Karpas-422 (cell line): ENCODE measurements around the gene OR7A17. TPM values are rescaled to one million over a fixed set of nuclear protein-coding genes. Genes with fewer than 3 reads are reported as not detected.
A peak's percentile ranks its signal among the peaks of the same experiment; 100 is the strongest.

Experiments used
- DNase-seq: peaks from one replicate; pipeline ENCODE4 v3.0.0-alpha.2; 2015
- H2AFZ ChIP-seq: fragments of 200-600 bp; sonication (generic); 2 replicates; pipeline ENCODE4 v1.6.1; 2014; ENCODE audit warnings: antibody characterized with exemption, low read length, mixed read lengths
- H3K27ac ChIP-seq: fragments of 200-600 bp; sonication (generic); 2 replicates; pipeline ENCODE4 v1.5.1; 2014; ENCODE audit warnings: mild to moderate bottlenecking, low read length, moderate library complexity
- H3K27me3 ChIP-seq: fragments of 200-600 bp; sonication (generic); 2 replicates; pipeline ENCODE4 v1.6.1; 2014; ENCODE audit warnings: low read length, mixed read lengths
- H3K36me3 ChIP-seq: fragments of 200-600 bp; sonication (generic); 2 replicates; pipeline ENCODE4 v1.6.1; 2014; ENCODE audit warnings: low read length, mixed read lengths; ENCODE audit not compliant: insufficient read depth
- H3K4me1 ChIP-seq: fragments of 200-600 bp; sonication (generic); 2 replicates; pipeline ENCODE4 v1.6.1; 2014; ENCODE audit warnings: mild to moderate bottlenecking, low read length, mixed read lengths
- H3K4me2 ChIP-seq: fragments of 200-600 bp; sonication (generic); 2 replicates; pipeline ENCODE4 v1.6.1; 2014; ENCODE audit warnings: low read length, low read depth, mild to moderate bottlenecking; ENCODE audit not compliant: poor library complexity, severe bottlenecking
- H3K4me3 ChIP-seq: fragments of 200-600 bp; sonication (generic); 2 replicates; pipeline ENCODE4 v1.5.1; 2014; ENCODE audit warnings: mild to moderate bottlenecking, antibody characterized with exemption, low read length, mixed read lengths
- H3K79me2 ChIP-seq: fragments of 200-600 bp; sonication (generic); 2 replicates; pipeline ENCODE4 v1.6.1; 2014; ENCODE audit warnings: mild to moderate bottlenecking, low read length, mixed read lengths
- H3K9ac ChIP-seq: fragments of 200-600 bp; sonication (generic); 2 replicates; pipeline ENCODE4 v1.6.0; 2014; ENCODE audit warnings: low read length
- H3K9me2 ChIP-seq: fragments of 200-600 bp; sonication (generic), shearing (Covaris generic); replicated peaks from 2 replicates; pipeline ENCODE4 v1.6.0; 2014; ENCODE audit warnings: mild to moderate bottlenecking, low read length, moderate library complexity; ENCODE audit not compliant: insufficient read depth
- H3K9me3 ChIP-seq: fragments of 300-700, 200-600 bp; sonication (generic); 2 replicates; pipeline ENCODE4 v1.6.1; 2014; ENCODE audit warnings: low read length, mixed read lengths
- H4K20me1 ChIP-seq: fragments of 200-600 bp; sonication (generic); 2 replicates; pipeline ENCODE4 v1.6.1; 2014; ENCODE audit warnings: mild to moderate bottlenecking, antibody characterized with exemption, low read length, low read depth; ENCODE audit not compliant: insufficient read depth
- total RNA-seq: library from RNA; depleted of rRNA; stranded (reverse); fragments of >200 nt; shearing (Covaris generic); gene quantifications from 2 replicates; pipeline ENCODE4 v1.2.3, GENCODE V29; 2014; ENCODE audit warnings: low replicate concordance; rRNA removed

OR7A17 gene
- total RNA-seq, result not detected in 2 replicates

DNA sequence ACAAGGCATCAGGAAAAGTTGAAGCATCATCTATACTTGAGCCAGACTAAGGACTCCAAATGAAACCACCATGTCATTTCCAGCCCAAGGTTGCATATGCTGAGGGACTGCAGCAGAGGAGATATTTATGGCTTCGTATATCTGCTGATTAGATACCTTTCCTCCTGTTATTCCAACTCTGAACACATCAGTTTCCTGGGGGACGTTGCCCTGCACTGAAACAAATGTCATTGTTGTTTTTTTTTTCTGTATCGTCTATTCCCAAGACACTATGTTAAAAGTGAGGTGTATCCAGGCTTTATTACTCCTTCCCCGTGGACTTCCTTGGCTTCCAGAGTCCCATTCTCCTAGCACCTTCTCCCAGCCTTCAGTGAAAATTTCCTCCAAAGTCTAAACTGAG is at the start of gene OR7A17:
Gene OR7A17, minus strand, starts transcription at position 101 of the 400 bp plus-strand sequence. CDS start 4,777 bp downstream, outside the sequence.
- Histone ChIP-seq H2AFZ (no peak within 1 kb of the TSS), H3K9me3 (peaks cover 4% of the 10 kb centered on the region; the same call in 1 of the 2 replicates), H4K20me1 (no peaks in the 10 kb centered on the region), H3K27ac (no peak within 1 kb of the TSS), H3K9ac (no peak within 1 kb of the TSS), H3K36me3 (no peaks in the 10 kb centered on the region), H3K79me2 (no peaks in the 10 kb centered on the region), H3K9me2 (no peaks in the 10 kb centered on the region), H3K4me3 (no peak within 1 kb of the TSS), H3K4me2 (no peak within 1 kb of the TSS), H3K27me3 (peaks cover 3% of the 10 kb centered on the region; the same call in 1 of the 2 replicates), H3K4me1 (peaks cover 4% of the 10 kb centered on the region; the same call in 1 of the 2 replicates)
- no peak for DNase-seq

DNA sequence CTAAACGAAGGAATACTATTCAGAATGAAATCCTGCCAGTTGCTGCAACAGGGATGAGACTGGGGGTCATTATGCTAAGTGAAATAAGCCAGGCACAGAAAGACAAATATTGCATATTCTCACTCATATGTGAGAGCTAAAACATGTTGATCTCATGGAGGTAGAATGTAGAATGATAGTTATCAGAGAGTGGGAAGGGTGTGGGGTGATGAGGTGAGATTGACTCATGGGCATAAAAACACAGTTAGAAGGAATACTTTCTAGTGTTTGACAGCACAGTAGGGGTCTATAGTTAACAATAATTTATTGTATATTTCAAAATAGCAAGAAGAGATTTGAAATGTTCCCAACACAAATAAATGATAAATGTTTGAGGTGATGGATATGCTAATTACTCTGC is 47.6 kb upstream of the OR7A17 start:
- Histone ChIP-seq H3K9ac (no peak overlapping the region), H2AFZ (no peak overlapping the region), H3K4me3 (no peak overlapping the region), H3K4me2 (no peak overlapping the region), H3K36me3 (no peaks in the 10 kb centered on the region), H4K20me1 (no peaks in the 10 kb centered on the region), H3K9me3 (no peaks in the 10 kb centered on the region), H3K79me2 (no peaks in the 10 kb centered on the region), H3K4me1 (no peaks in the 10 kb centered on the region), H3K9me2 (no peaks in the 10 kb centered on the region), H3K27me3 (no peaks in the 10 kb centered on the region), H3K27ac (no peak overlapping the region)
- no peak for DNase-seq

DNA sequence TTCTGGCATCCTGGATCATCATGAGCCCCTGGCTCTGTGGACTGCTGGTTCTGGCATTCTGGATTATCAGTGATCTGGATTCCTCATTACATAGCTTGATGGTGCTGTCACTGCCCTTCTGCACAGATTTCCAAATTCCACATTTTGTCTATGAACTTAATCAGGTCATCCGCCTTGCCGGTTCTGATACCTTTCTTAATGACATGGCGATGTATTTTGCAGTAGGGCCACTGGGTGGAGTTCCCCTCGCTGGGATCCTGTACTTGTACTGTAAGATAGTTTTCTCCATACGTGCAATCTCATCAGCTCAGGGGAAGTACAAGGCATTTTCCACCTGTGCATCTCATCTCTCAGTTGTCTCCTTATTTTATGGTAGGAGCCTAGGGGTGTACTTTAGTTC is 30.9 kb upstream of the OR7A17 start:
- no peaks in the 10 kb centered on the region; the same call in 1 of the 2 replicates for H3K9me3 ChIP-seq
- no peaks in the 10 kb centered on the region for H3K9me2 ChIP-seq
- no peak overlapping the region for H3K9ac ChIP-seq
- no peaks in the 10 kb centered on the region for H3K27me3 ChIP-seq
- H3K4me3 ChIP-seq, result no peak overlapping the region
- no peaks in the 10 kb centered on the region for H3K36me3 ChIP-seq
- no peaks in the 10 kb centered on the region for H3K79me2 ChIP-seq
- DNase-seq, result peak; percentile 50
- H3K4me1 ChIP-seq, result no peaks in the 10 kb centered on the region
- no peaks in the 10 kb centered on the region for H4K20me1 ChIP-seq
- no peak overlapping the region for H3K4me2 ChIP-seq
- H3K27ac ChIP-seq, result no peak overlapping the region
- no peak overlapping the region for H2AFZ ChIP-seq

- H2AFZ ChIP-seq, result no peak overlapping the region
- no peaks in the 10 kb centered on the region for H3K4me1 ChIP-seq
- no peaks in the 10 kb centered on the region for H3K36me3 ChIP-seq
- H3K27me3 ChIP-seq, result no peaks in the 10 kb centered on the region
- no peak overlapping the region for H3K27ac ChIP-seq
- no peaks in the 10 kb centered on the region for H3K9me2 ChIP-seq
- no peak for DNase-seq
- H3K4me2 ChIP-seq, result no peak overlapping the region
- no peaks in the 10 kb centered on the region for H4K20me1 ChIP-seq
- no peaks in the 10 kb centered on the region; the same call in 1 of the 2 replicates for H3K9me3 ChIP-seq
- no peak overlapping the region for H3K9ac ChIP-seq
- H3K79me2 ChIP-seq, result no peaks in the 10 kb centered on the region
- H3K4me3 ChIP-seq, result no peak overlapping the region
Measured at GRCh38 chr19:14915116-14915515, 29.2 kb upstream of the OR7A17 start.

- no peaks in the 10 kb centered on the region for H3K9me2 ChIP-seq
- peak; percentile 11 for DNase-seq
- H3K4me3 ChIP-seq, result no peak overlapping the region
Measured at GRCh38 chr19:14906711-14907110, 20.8 kb upstream of the OR7A17 start.

DNA sequence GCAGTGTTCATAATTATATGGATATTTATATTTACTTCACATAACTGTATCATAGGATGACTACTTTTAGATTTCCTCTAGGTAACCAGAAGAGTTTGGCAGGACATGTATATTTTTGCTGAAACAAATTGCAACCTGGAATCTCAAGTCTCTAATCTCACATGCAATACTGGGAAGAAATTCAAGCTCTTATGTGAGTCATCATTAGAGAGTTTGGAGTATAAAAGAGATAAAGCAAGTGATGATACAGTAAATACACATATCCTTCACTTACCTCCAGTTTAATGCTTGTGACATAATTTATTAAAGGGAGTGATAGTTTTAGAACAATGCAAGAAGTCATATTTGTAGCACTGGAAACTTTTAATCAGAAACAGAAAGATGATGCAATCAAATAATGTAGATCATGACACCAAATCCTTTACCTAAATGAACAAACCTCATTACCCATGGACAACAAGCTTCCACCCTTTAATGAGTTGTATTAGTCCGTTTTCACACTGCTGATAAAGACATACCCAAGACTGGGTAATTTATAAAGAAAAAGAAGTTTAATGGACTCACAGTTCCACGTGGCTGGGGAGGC is 15.8 kb upstream of the OR7A17 start:
- no peak overlapping the region for H3K9ac ChIP-seq
- no peak overlapping the region for H2AFZ ChIP-seq
- no peaks in the 10 kb centered on the region for H3K36me3 ChIP-seq
- H3K4me1 ChIP-seq, result no peaks in the 10 kb centered on the region
- no peaks in the 10 kb centered on the region for H3K79me2 ChIP-seq
- no peak overlapping the region for H3K4me3 ChIP-seq
- H4K20me1 ChIP-seq, result no peaks in the 10 kb centered on the region
- peak; percentile 10 for DNase-seq
- H3K4me2 ChIP-seq, result no peak overlapping the region
- no peaks in the 10 kb centered on the region for H3K9me2 ChIP-seq
- no peaks in the 10 kb centered on the region for H3K27me3 ChIP-seq
- H3K9me3 ChIP-seq, result no peaks in the 10 kb centered on the region
- no peak overlapping the region for H3K27ac ChIP-seq

More at GRCh38 chr19:14906711-14907110, 20.8 kb upstream of the OR7A17 start:
- Histone ChIP-seq H3K9me3 (no peaks in the 10 kb centered on the region), H3K9ac (no peak overlapping the region), H3K27me3 (no peaks in the 10 kb centered on the region), H3K36me3 (no peaks in the 10 kb centered on the region), H3K27ac (no peak overlapping the region), H4K20me1 (no peaks in the 10 kb centered on the region), H3K4me1 (no peaks in the 10 kb centered on the region), H2AFZ (no peak overlapping the region), H3K4me2 (no peak overlapping the region), H3K79me2 (no peaks in the 10 kb centered on the region)

DNA sequence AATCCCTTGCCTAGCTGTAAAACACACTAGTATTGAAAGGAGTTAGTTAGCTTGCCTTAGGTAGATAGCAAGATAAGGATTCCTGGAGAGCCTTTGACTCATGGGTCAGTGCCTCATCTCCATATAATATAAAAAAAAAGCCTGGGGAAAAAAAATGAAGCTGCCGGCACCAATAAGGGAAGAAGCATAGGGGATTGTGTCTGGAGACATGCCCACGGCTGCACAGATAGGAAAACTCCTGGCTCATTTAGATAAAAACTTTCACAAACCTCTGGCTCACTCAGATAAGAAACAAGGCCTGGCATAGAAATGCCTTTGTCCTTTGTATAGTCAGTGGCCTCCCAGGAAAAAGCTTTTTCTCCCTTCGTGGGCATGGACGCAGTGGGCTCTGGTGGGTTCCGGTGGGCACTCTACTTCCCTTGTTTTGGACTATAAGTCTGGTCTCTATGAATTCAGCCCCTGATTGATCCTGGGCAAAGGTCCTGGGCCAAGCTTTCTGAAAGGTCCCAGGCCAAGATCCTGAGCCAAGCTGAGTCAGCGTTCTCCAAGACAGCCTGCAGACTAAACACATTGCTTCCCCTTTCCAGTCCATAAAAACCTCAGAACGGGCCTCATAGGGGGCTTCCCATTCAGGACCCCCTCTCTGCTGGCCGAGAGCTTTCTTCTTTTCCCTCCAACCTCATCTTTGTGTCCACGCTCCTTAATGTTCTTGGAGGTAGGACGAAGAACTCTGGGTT is 4.9 kb upstream of the OR7A17 start:
- Histone ChIP-seq H3K9me3 (peaks cover 4% of the 10 kb centered on the region; the same call in 1 of the 2 replicates), H3K9ac (no peak overlapping the region), H3K4me1 (no peaks in the 10 kb centered on the region), H3K9me2 (no peaks in the 10 kb centered on the region), H3K4me2 (no peak overlapping the region), H2AFZ (no peak overlapping the region), H3K36me3 (no peaks in the 10 kb centered on the region), H3K27me3 (peaks cover 3% of the 10 kb centered on the region; the same call in 1 of the 2 replicates), H3K27ac (no peak overlapping the region), H3K4me3 (no peak overlapping the region), H4K20me1 (no peaks in the 10 kb centered on the region), H3K79me2 (no peaks in the 10 kb centered on the region)
- no peak for DNase-seq

- H3K27ac ChIP-seq, result no peak overlapping the region
- no peaks in the 10 kb centered on the region for H3K4me1 ChIP-seq
Measured at GRCh38 chr19:14889994-14890642, 4.2 kb upstream of the OR7A17 start.

More at GRCh38 chr19:14889994-14890642, 4.2 kb upstream of the OR7A17 start:
- Histone ChIP-seq H4K20me1 (no peaks in the 10 kb centered on the region), H3K27me3 (peaks cover 3% of the 10 kb centered on the region; the same call in 1 of the 2 replicates), H3K9me3 (peaks cover 4% of the 10 kb centered on the region; the same call in 1 of the 2 replicates), H3K79me2 (no peaks in the 10 kb centered on the region), H2AFZ (no peak overlapping the region), H3K4me3 (no peak overlapping the region), H3K9ac (no peak overlapping the region), H3K4me2 (no peak overlapping the region), H3K36me3 (no peaks in the 10 kb centered on the region), H3K9me2 (no peaks in the 10 kb centered on the region)
- DNase-seq, result no peak
